ENCODE data around the gene PLK5.

Gene PLK5

DNA sequence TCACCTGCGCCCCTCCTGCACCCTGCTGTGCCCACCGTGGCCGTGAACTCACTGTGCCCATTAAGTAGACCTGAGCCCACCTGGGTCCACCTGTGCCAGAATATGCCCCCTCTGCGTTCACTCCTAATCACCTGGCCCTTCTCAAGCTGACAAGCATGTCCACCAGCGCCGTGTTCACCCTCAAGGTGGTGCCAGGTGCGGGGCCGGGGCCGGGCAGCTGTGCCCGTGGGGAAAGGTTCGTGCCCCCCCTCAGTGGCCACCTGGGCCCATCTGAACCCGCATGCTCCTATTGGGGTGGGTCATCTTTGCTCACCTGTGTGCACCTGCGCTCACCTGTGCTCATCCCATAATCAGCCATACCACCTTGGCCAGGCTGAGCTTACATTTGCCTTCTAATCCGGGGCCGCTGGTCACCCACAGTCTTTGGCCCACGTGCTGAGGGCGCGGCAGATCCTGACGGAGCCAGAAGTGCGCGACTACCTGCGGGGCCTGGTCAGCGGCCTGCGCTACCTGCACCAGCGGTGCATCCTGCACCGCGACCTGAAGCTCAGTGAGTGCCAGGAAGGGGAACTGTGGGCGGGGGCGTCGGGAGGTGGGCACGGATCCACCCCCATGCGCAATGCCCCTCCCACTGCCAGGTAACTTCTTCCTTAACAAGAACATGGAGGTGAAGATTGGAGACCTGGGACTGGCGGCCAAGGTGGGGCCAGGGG lies 2.3 kb downstream of the PLK5 start:
- no peak for ATAC-seq
- TF ChIP-seq ZFP30 (CRISPR knock-in tag; IDR thresholded peaks at IDR 0.05) (no peak), TCF4 (CRISPR knock-in tag; IDR thresholded peaks at IDR 0.05; ENCODE audit: borderline replicate concordance) (no peak), TSHZ2 (CRISPR knock-in tag; IDR thresholded peaks at IDR 0.05) (no peak), CSDC2 (CRISPR knock-in tag; IDR thresholded peaks at IDR 0.05) (no peak), ZNF565 (CRISPR knock-in tag; conservative IDR thresholded peaks at IDR 0.05; ENCODE audit: low read depth) (no peak), PATZ1 (CRISPR knock-in tag; IDR thresholded peaks at IDR 0.05; ENCODE audit: borderline replicate concordance) (no peak)

DNA sequence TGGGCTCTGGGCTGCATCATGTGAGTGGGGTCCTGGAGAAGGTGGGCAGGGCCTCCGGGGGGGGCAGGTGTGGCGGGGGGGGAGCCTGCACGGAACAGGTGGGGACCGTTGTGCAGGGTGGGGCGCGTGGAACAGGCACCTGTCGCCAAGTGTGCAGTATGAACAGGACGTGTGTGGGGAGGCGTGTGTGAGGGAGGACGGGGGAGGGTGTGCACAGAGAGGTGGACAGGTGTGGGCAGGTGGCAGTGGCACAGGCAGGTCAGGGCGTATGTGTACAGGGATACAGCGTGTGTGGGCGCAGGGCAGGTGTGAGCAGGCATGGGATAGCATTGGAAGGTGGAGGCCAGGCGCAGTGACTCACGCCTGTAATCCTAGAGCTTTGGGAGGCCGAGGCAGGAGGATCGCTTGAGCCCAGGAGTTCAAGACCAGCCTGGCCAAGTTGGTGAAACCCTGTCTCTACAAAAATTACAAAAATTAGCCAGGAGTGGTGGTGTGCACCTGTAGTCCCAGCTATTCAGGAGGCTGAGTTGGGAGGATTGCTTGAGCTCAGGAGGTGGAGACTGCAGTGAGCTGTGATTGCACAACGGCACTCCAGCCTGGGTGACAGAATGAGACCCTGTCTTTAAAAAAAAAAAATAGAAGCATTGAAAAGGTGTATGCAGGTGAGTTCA lies 3.2 kb downstream of the PLK5 start:
- no peak for ATAC-seq
- TF ChIP-seq CREB5 (CRISPR knock-in tag; IDR thresholded peaks at IDR 0.05; ENCODE audit: low read depth), result no peak
- no peak for TF ChIP-seq ZNF8 (CRISPR knock-in tag; IDR thresholded peaks at IDR 0.05)
- no peak for TF ChIP-seq ESRRG (CRISPR knock-in tag; IDR thresholded peaks at IDR 0.05)
- no peak for TF ChIP-seq ZNF565 (CRISPR knock-in tag; conservative IDR thresholded peaks at IDR 0.05; ENCODE audit: low read depth)
- TF ChIP-seq ZFP3 (CRISPR knock-in tag; IDR thresholded peaks at IDR 0.05), result no peak
- no peak for TF ChIP-seq TCF4 (CRISPR knock-in tag; IDR thresholded peaks at IDR 0.05; ENCODE audit: borderline replicate concordance)

GRCh38 chr19:1527650-1528309 lies 3.9 kb downstream of the PLK5 start:
- TF ChIP-seq GLIS3 (CRISPR knock-in tag; IDR thresholded peaks at IDR 0.05) (no peak), TOX (CRISPR knock-in tag; IDR thresholded peaks at IDR 0.05; ENCODE audit: borderline replicate concordance) (no peak), ZC3H10 (CRISPR knock-in tag; IDR thresholded peaks at IDR 0.05) (no peak), ZNF8 (CRISPR knock-in tag; IDR thresholded peaks at IDR 0.05) (no peak), ZFP30 (CRISPR knock-in tag; IDR thresholded peaks at IDR 0.05) (no peak), SNAI2 (CRISPR knock-in tag; IDR thresholded peaks at IDR 0.05) (no peak), ISL1 (CRISPR knock-in tag; IDR thresholded peaks at IDR 0.05) (no peak), RARB (CRISPR knock-in tag; IDR thresholded peaks at IDR 0.05) (no peak), PATZ1 (CRISPR knock-in tag; IDR thresholded peaks at IDR 0.05; ENCODE audit: borderline replicate concordance) (no peak), BACH2 (CRISPR knock-in tag; IDR thresholded peaks at IDR 0.05; ENCODE audit: borderline replicate concordance) (no peak), CSDC2 (CRISPR knock-in tag; IDR thresholded peaks at IDR 0.05) (no peak), ESRRG (CRISPR knock-in tag; IDR thresholded peaks at IDR 0.05) (no peak), ZNF565 (CRISPR knock-in tag; conservative IDR thresholded peaks at IDR 0.05; ENCODE audit: low read depth) (no peak), OSR1 (CRISPR knock-in tag; IDR thresholded peaks at IDR 0.05) (no peak), PPARA (CRISPR knock-in tag; IDR thresholded peaks at IDR 0.05; ENCODE audit: borderline replicate concordance) (no peak), ZFP3 (CRISPR knock-in tag; IDR thresholded peaks at IDR 0.05) (no peak)
- TF ChIP-seq, protein P1, sequence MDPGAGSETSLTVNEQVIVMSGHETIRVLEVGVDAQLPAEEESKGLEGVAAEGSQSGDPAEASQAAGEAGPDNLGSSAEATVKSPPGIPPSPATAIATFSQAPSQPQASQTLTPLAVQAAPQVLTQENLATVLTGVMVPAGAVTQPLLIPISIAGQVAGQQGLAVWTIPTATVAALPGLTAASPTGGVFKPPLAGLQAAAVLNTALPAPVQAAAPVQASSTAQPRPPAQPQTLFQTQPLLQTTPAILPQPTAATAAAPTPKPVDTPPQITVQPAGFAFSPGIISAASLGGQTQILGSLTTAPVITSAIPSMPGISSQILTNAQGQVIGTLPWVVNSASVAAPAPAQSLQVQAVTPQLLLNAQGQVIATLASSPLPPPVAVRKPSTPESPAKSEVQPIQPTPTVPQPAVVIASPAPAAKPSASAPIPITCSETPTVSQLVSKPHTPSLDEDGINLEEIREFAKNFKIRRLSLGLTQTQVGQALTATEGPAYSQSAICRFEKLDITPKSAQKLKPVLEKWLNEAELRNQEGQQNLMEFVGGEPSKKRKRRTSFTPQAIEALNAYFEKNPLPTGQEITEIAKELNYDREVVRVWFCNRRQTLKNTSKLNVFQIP (CRISPR knock-in tag; IDR thresholded peaks at IDR 0.05; ENCODE audit: borderline replicate concordance, low read depth), result no peak
- TF ChIP-seq, protein P2, sequence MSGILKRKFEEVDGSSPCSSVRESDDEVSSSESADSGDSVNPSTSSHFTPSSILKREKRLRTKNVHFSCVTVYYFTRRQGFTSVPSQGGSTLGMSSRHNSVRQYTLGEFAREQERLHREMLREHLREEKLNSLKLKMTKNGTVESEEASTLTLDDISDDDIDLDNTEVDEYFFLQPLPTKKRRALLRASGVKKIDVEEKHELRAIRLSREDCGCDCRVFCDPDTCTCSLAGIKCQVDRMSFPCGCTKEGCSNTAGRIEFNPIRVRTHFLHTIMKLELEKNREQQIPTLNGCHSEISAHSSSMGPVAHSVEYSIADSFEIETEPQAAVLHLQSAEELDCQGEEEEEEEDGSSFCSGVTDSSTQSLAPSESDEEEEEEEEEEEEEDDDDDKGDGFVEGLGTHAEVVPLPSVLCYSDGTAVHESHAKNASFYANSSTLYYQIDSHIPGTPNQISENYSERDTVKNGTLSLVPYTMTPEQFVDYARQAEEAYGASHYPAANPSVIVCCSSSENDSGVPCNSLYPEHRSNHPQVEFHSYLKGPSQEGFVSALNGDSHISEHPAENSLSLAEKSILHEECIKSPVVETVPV (CRISPR knock-in tag; IDR thresholded peaks at IDR 0.05), result no peak
- no peak for ATAC-seq

Measured in SK-N-SH treated with all-trans-retinoic acid at 6 μM for 48 hours (cell line).